Endothelial cell of umbilical vein (primary cell): ENCODE results near the gene RBAK. TPM values are rescaled to one million over a fixed set of nuclear protein-coding genes. Genes with fewer than 3 reads are reported as not detected.
"Not testable (repeated sequence)": the region's sequence is repeated elsewhere in the genome, so short reads cannot be mapped to it uniquely, and the experiment has no call there.

Experiments used
- BruUV-seq: library from RNA; stranded (reverse); fragments of 400-500 nt; replicated peaks from 2 replicates; lab custom pipeline; 2021; lab: Mats Ljungman, UMichigan
- CTCF ChIA-PET: fragments of 300-600, 350-600 bp; sonication (Branson Sonifier 250); formaldehyde crosslinking; loops from one replicate; lab custom pipeline; 2021; ENCODE audit warnings: antibody characterized with exemption, inconsistent platforms; lab: Charles Lee
- POLR2A ChIA-PET: fragments of 300-600, 350-600 bp; sonication (Branson Sonifier 250); formaldehyde crosslinking; loops from one replicate; lab custom pipeline; 2021; ENCODE audit warnings: antibody characterized with exemption, inconsistent platforms; lab: Charles Lee
- DNase-seq: peaks from one replicate; pipeline ENCODE4 v3.0.0-alpha.2; 2011; ENCODE audit warnings: low read depth, low spot score
- FAIRE-seq: peaks from 2 replicates; lab custom pipeline; 2011; peaks lifted over from hg19 to GRCh38; lab: Jason Lieb, UNC
- H2AFZ ChIP-seq: 2 replicates; pipeline ENCODE4 v1.6.0; 2012; ENCODE audit warnings: low read depth, low read length, control low read depth, inconsistent platforms
- H3K27ac ChIP-seq: 2 replicates; pipeline ENCODE4 v1.5.1; 2011; ENCODE audit warnings: low read depth, mild to moderate bottlenecking, control low read depth, low read length, moderate library complexity; ENCODE audit not compliant: insufficient read depth
- H3K27me3 ChIP-seq, 2 experiments: 2 replicates each; pipeline versions ENCODE4 v1.6.0 to v1.6.1; 2011; ENCODE audit warnings: low read length in 2 of 2, mixed read lengths in 1 of 2; ENCODE audit not compliant: control insufficient read depth in 2 of 2, insufficient read depth in 2 of 2
- H3K36me3 ChIP-seq, 2 experiments: 2 replicates in 1 of 2; 3 replicates in 1 of 2; pipeline ENCODE4 v1.5.1; 2011; ENCODE audit warnings: low read length in 2 of 2, mild to moderate bottlenecking in 1 of 2, moderate library complexity in 1 of 2; ENCODE audit not compliant: control insufficient read depth in 2 of 2, insufficient read depth in 2 of 2; ENCODE audit errors: extremely low read depth in 1 of 2
- H3K4me1 ChIP-seq: 3 replicates; pipeline ENCODE4 v1.5.1; 2011; ENCODE audit warnings: mild to moderate bottlenecking, low read length; ENCODE audit not compliant: control insufficient read depth, insufficient read depth; ENCODE audit errors: extremely low read depth
- H3K4me2 ChIP-seq: 2 replicates; pipeline ENCODE4 v1.6.1; 2011; ENCODE audit warnings: low read length, control low read depth, mixed read lengths; ENCODE audit not compliant: insufficient read depth
- H3K4me3 ChIP-seq, 3 experiments: fragments of 200-600 bp in 1 of 3; sonication (generic), shearing (Covaris generic) in 1 of 3; replicated peaks in 1 of 3; 2 replicates each; pipeline ENCODE4 v1.5.1; 2011 to 2016; ENCODE audit warnings: control low read depth in 3 of 3, low read length in 3 of 3, mild to moderate bottlenecking in 2 of 3, inconsistent platforms in 1 of 3, low read depth in 1 of 3, moderate library complexity in 1 of 3; ENCODE audit not compliant: insufficient read depth in 1 of 3
- H3K79me2 ChIP-seq: 2 replicates; pipeline ENCODE4 v1.6.0; 2012; ENCODE audit warnings: low read length, inconsistent platforms; ENCODE audit not compliant: control insufficient read depth, insufficient read depth
- H3K9ac ChIP-seq: replicated peaks from 2 replicates; pipeline ENCODE3; 2011; ENCODE audit warnings: low read length, control low read depth; ENCODE audit not compliant: insufficient read depth; ENCODE audit errors: extremely low read depth
- H3K9me1 ChIP-seq: replicated peaks from 3 replicates; pipeline ENCODE4 v1.6.0; 2011; ENCODE audit warnings: mild to moderate bottlenecking, low read length; ENCODE audit not compliant: control insufficient read depth, insufficient read depth; ENCODE audit errors: extremely low read depth
- H3K9me3 ChIP-seq: replicated peaks from 2 replicates; pipeline ENCODE4 v1.5.1; 2012; ENCODE audit warnings: low read length, inconsistent platforms; ENCODE audit not compliant: control insufficient read depth, insufficient read depth
- H4K20me1 ChIP-seq: replicated peaks from 2 replicates; pipeline ENCODE3; 2011; ENCODE audit warnings: mild to moderate bottlenecking, low read length; ENCODE audit not compliant: control insufficient read depth, insufficient read depth; ENCODE audit errors: extremely low read depth
- EZH2 ChIP-seq: IDR thresholded peaks from 2 replicates; pipeline ENCODE4 v1.6.1; 2012; ENCODE audit warnings: borderline replicate concordance, low read depth, mild to moderate bottlenecking, moderate library complexity, low read length, inconsistent platforms; ENCODE audit not compliant: severe bottlenecking
- GATA2 ChIP-seq: IDR thresholded peaks from 2 replicates; pipeline ENCODE4 v1.7.0; 2011; ENCODE audit warnings: low read depth, mild to moderate bottlenecking, moderate library complexity, mixed read lengths, low read length; ENCODE audit not compliant: insufficient read length, insufficient read depth
- MYC ChIP-seq: IDR thresholded peaks from one replicate; pipeline ENCODE4 v1.6.1; 2011; ENCODE audit warnings: mild to moderate bottlenecking, low read depth, low read length
- POLR2AphosphoS5 ChIP-seq: IDR thresholded peaks from 2 replicates; pipeline ENCODE4 v1.6.1; 2012; ENCODE audit warnings: low read depth, mild to moderate bottlenecking, control low read depth, low read length, moderate library complexity; ENCODE audit not compliant: insufficient read depth
- dilution Hi-C: fragments of 300-500 bp; cut with MboI; formaldehyde crosslinking; loops from one replicate; pipeline ENCODE4 v1.15.0; 2019; ENCODE audit warnings: low sequenced_read_pairs; ENCODE audit not compliant: extremely low pct_ligation_motif_present
- intact Hi-C: fragments of 100-400 bp; cut with micrococcal nuclease; formaldehyde crosslinking; loops from one replicate; pipeline ENCODE4 v1.10.0; 2022
- polyA plus RNA-seq, 4 experiments: library from polyadenylated mRNA; depleted of rRNA in 3 of 4; stranded (reverse) in 3 of 4; unstranded in 1 of 4; fragments of >200 nt; gene quantifications; 2 replicates each; pipeline versions ENCODE4 v1.2.1 to v1.2.3, GENCODE V29; 2011 to 2012; ENCODE audit warnings: missing spikeins in 1 of 4
- total RNA-seq: library from RNA; stranded (reverse); gene quantifications from 2 replicates; pipeline ENCODE4 v1.2.3, GENCODE V29; 2021
- TF ChIP-seq, protein P1 (sequence below): IDR thresholded peaks from 2 replicates; pipeline ENCODE4 v1.6.1; 2011; ENCODE audit not compliant: insufficient read depth, insufficient read length

RBAK gene
- total and polyA plus RNA-seq, 2 donors (not counting 3 experiments of a cell fraction or from before 2014, with no cell fraction given): 1.4 to 8.6 TPM

- Histone ChIP-seq H2AFZ (no peak overlapping the region), H3K9me3 (peaks cover 10% of the 10 kb centered on the region), H3K79me2 (no peaks in the 10 kb centered on the region), H3K27me3 (peaks cover 2 to 7% of the 10 kb centered on the region in 2 experiments), H3K27ac (no peak overlapping the region), H3K9me1 (no peaks in the 10 kb centered on the region), H3K4me2 (no peak overlapping the region), H4K20me1 (no peaks in the 10 kb centered on the region), H3K4me1 (no peaks in the 10 kb centered on the region), H3K4me3 (no peak overlapping the region), H3K36me3 (no peaks in the 10 kb centered on the region), H3K9ac (no peak overlapping the region)
- dilution Hi-C loops (no loop called here), intact Hi-C loops (no loop called here)
- FAIRE-seq (no peak), DNase-seq (no peak)
- TF ChIP-seq MYC (no peak), EZH2 (no peak), GATA2 (no peak), POLR2AphosphoS5 (no peak)
- TF ChIP-seq, protein P1, sequence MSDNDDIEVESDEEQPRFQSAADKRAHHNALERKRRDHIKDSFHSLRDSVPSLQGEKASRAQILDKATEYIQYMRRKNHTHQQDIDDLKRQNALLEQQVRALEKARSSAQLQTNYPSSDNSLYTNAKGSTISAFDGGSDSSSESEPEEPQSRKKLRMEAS: no peak
- BruUV-seq: no TSS peak
- ChIA-PET CTCF (interaction anchor here (0.7 kb wide), 1 partner anchor 17 kb away, joined by 3 read pairs; no protein-coding TSS in a partner anchor), POLR2A (no interaction called here)
Observed at GRCh38 chr7:5070206-5070605, 24.5 kb downstream of the RBAK start.

DNA sequence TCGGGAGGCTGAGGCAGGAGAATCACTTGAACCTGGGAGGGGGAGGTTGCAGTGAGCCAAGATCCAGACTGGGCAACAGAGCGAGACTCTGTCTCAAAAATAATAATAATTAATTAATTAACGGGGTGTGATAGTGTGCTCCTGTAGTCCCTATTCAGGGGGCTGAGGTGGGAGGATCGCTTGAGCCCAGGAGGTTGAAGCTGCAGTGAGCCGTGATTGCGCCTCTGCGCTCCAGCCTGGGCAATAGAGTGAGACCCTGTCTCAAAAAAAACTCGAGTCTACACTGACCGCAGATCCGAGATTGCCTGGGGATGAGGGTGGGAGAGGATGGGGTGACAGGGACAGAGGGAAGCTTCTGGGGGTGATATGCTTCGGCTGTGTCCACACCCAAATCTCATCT is 29.5 kb downstream of the RBAK start:
- POLR2A ChIA-PET, intact Hi-C loops, H3K9ac ChIP-seq, H3K79me2 ChIP-seq, CTCF ChIA-PET, H3K36me3 ChIP-seq, H3K4me3 ChIP-seq, H4K20me1 ChIP-seq, H2AFZ ChIP-seq, H3K4me2 ChIP-seq, DNase-seq, H3K9me1 ChIP-seq, BruUV-seq, H3K4me1 ChIP-seq, dilution Hi-C loops, H3K27me3 ChIP-seq, FAIRE-seq, H3K9me3 ChIP-seq, H3K27ac ChIP-seq: not testable (repeated sequence)
